AG20443 (cell line): ENCODE data around the gene PAWR.
"Not testable (repeated sequence)": the region's sequence is repeated elsewhere in the genome, so short reads cannot be mapped to it uniquely, and the experiment has no call there.

Experiments
- DNase-seq: peaks from one replicate; pipeline ENCODE4 v3.0.0; 2012; ENCODE audit warnings: low spot score, mixed read lengths

The PAWR gene

DNA sequence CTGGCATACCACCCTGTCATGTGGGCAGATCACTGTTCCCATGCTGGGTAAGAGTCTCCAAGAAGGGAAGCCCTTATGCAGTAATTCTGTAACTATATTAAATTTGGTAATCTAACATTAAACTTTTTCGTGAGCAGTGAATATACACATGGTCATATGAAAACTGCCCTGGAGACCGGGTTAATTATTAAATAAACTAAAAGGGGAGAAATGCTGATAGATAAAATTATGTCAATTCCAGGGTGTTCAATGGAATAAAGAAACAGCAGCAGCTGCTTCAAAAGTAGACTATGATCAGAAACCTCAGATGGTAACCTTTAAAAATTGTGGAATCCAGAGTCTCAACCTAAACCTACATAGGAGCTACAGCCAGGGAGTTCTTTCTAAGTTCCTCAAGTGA is 100.0 kb downstream of the PAWR start:
- no peak for DNase-seq

DNA sequence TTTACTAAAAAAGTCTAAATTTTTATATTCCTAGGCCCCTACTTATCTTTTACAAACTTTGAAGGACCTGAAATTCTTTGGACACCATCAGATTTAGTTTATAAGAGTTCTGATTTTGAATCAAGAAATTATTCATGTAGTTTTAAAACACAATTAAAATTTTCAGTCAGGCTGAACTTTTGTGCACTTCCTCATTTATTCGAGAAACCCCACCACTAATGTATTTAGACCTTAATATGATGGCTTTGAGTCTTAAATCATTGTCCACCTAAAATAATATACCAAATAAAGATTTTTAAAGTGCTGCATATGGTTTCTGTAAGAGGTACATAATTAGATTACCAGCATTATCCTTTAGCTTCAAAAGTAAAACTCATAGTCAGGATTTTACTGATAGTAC is 103.4 kb downstream of the PAWR start:
- DNase-seq = no peak

DNA sequence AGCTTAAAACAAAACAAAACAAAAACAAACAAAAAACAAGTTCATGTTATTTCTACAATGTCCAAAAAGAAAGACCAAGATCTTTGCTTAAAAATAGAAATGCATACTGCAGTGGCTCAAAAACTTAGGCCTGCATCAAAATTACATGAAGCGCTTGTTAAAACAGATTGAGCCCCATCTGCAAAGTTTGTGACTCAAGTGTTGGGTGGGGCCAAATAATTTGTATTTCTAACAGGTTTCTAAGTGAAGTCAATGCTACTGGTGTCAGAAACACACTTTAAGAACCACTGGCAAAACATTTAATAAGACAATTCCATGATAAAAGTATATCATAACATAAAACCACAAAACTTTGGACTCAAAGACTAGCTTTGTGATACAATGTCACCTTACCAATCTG is 105.6 kb downstream of the PAWR start:
- no peak for DNase-seq

DNA sequence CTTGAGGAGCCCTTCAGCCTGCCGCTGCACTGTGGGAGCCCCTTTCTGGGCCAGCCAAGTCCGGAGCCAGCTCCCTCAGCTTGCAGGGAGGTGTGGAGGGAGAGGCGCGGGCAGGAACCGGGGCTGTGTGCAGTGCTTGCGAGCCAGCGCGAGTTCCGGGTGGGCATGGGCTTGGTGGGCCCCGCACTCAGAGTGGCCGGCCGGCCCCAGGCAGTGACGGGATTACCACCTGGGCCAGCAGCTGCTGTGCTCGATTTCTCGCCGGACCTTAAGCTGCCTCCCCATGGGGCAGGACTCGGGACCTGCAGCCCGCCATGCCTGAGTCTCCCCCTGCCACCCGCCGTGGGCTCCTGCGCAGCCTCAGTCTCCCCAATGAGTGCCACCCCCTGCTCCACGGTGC is 116.9 kb downstream of the PAWR start:
- DNase-seq = no peak

DNA sequence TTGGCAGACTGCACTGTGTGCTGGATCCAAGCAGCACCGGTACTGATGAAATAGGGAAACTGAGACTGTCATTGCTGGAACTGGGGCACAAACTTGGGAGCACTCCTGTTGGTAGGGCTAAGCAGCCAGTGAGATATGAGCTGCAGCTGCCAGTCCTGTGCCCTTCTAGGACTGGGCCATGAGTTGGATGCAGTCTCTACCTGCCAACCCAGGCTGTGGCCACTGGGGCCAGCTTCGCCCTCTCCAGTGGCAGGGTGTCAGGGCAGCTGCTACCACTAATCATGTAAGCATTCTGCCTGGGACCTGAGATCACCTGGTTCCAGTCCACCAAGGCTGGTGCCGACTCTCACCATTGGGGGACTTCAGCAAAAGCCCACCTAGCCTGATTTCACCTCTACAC is 121.1 kb downstream of the PAWR start:
- DNase-seq = no peak

DNA sequence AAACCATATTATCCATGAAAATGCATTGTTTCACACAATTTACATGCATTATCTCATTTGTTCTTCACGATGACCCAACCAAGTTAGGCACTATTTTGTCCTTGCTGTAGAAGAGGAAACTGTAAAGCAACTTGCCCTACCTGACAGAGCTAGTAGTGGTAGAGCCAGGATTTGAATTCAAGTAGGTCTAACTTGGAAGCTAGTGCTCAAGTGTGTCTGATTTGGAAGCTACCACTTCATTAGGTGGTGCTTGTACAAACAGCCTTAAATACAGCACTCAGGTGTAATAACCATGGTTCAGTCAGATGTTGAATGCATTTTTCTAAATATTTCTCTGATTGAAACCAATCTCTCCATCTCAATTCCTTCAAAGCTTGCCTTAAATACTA is 123.6 kb downstream of the PAWR start:
- DNase-seq = no peak

DNA sequence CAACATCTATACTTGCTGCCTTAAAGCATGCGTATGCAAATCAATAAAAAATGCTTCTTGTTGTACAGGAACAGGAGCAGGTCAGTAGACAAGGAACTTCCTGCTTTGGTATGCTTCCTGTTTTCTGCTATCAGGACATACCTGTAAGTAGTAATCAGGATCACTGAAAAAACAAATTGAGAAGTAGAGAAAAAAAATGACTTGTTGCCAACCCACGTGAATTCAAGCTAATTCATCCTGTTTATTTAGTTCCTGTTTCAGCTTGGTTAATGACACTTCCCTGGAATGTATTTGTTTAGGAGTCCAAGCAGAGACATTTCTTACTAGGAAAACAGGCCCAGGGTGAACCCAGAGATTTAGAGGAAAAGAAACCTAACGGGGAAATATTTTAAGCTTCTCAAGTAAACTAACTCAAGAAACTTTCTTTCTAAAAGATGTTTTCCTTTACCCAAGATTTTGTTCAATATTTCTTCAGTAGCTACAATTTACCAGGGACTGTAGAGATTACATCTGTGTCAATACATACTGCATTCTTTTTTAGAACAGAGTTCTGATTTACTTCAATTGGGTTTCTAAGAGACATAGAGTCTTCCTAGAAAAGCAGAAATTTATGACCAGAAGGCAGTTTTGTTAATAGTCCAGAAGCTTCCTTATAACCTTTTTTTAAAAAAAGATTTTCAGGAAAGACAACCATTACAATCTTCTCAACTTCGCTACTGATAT is 124.2 kb downstream of the PAWR start:
- no peak for DNase-seq

DNA sequence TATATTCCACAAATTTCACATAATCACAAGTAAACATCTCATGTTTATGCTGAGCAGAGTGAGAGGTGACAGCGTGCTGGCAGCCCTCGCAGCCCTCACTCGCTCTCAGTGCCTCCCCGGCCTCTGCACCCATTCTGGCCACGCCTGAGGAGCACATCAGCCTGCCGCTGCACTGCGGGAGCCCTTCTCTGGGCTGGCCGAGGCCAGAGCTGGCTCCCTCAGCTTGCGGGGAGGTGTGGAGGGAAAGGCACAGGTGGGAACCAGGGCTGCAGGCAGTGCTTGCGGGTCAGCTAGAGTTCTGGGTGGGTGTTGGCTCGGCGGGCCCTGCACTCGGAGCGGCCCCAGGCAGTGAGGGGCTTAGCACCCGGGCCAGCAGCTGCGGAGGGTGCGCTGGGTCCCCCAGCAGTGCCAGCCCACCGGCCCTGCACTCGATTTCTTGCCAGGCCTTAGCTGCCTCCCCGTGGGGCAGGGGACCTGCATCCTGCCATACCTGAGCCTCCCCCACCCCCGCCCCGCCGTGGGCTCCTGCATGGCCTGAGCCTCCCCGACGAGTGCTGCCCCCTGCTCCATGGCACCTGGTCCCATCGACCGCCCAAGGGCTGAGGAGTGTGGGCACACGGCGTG is 125.9 kb downstream of the PAWR start:
- not testable (repeated sequence) for DNase-seq

DNA sequence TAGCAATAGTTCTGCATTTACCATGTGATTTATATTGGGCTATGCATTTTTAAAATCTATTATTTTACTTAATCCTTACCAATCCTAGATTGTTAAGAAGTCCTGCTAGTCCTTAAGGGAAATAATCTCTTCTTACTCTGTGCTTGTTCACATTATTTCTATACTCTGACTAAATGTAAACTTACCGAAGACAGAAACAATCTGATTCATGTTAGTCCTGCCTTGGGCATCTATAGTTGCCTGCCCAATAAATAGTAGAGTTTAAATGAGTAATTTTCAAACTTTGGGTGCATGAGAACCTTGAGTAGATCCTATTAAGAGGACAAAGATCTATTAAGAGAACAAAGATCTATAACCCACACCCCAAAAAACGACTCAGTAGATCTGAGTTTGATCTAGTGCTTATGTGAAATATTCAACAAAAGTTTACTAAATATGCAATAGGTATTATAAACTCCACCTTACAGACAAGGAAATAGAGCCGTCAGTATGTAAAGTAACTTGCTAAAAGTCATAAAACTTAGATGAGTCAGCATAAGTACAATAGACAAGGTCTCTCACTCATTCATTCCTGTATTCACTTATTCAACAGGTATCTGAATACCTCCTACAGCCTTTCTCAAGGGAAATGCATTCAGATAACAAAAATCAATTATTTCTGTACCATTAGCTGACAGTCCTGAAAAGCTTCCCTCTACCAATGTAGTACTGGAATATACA is 127.6 kb downstream of the PAWR start:
- no peak for DNase-seq

DNA sequence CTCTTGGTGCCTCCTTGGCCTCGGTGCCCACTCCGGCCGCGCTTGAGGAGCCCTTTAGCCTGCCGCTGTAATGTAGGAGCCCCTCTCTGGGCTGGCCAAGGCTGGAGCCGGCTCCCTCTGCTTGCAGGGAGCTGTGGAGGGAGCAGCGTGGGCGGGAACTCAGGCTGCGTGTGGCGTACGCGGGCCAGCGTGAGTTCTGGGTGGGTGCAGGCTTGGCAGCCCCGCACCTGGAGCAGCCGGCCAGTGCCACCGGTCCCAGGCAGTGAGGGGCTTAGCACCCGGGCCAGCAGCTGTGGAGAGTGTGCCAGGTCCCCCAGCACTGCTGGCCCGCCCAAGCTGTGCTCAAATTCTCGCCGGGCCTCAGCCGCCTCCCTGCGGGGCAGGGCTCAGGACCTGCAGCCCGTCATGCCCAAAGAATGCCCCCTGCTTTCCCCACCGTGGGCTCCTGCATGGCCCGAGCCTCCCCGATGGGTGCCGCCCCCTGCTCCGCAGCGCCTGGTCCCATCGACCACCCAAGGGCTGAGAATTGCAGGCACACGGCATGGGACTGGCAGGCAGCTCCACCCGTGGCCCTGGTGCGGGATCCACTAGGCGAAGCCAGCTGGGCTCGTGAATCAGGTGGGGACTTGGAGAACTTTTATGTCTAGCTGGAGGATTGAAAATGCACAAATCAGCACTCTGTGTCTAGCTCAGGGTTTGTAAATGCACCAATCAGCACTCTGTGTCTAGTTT is 129.2 kb downstream of the PAWR start:
- DNase-seq = no peak

DNA sequence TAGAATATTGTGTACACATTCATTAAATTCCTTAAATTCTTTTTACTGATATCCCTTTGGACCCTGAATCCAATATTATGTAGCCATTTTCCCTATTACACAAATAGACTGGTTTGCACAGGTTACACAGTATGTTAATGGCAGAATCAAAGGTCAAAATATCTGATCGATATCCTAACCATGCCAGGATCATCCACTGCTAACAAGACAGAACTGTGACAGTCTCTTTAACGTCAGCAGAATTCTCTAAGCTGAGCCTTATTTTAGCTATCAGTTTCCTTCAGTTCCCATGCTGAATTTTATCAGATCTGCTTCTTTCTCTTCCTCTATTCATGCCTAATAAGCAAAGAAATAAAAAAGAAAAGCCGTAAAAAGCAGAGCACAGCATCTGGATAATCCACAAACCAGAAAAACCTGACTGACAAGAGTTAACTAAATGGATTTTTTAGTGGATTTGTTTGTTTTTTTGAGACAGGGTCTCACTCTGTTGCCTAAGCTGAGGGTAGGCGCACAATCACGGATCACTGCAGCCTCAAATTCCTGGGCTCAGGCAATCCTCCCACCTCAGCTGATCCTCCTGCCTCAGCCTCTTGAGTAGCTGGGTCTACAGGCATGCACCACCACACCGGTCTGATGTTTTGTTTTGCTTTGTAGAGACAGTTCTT is 130.4 kb downstream of the PAWR start:
- no peak for DNase-seq

DNA sequence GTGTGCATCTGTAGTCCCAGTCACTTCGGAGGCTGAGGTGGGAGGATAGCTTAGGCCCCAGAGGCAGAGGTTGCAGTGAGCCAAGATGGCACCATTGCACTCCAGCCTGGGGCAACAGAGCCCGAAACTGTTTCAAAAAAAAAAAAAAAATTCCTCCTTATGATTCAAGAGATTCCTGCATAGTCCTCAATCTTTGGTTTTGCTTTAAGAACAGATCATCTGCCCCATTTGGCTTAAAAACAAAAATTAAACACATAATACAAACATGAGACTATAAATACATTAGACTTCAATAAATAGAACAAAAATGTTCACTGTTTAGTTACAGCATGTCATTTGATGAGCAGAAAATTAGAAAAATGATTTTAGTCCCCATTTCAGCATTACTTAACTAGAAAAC is 131.2 kb downstream of the PAWR start:
- no peak for DNase-seq

DNA sequence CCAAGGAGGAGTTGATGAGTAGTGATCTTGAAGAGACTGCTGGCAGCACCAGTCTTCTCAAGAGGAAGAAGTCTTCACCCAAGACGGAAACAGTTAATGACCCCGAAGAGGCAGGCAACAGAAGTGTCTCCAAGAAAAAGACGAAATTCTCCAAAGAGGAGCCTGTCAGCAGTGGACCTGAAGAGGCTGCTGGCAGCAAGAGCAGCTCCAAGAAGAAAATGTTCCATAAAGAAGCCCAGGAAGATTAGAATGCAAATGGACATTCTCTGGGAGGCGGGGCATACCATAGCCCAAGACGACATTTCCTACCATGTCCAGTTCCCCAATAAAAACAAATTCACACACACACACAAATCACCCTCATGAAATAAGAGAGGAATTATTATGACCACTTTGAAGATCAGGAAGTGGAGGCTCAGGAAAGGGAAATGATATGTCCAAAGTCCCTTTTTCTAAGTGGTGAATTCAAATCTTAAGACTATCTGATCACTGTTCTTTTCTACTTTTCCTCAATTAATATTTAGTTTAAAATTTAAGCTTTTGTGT is 131.8 kb downstream of the PAWR start:
- no peak for DNase-seq

DNA sequence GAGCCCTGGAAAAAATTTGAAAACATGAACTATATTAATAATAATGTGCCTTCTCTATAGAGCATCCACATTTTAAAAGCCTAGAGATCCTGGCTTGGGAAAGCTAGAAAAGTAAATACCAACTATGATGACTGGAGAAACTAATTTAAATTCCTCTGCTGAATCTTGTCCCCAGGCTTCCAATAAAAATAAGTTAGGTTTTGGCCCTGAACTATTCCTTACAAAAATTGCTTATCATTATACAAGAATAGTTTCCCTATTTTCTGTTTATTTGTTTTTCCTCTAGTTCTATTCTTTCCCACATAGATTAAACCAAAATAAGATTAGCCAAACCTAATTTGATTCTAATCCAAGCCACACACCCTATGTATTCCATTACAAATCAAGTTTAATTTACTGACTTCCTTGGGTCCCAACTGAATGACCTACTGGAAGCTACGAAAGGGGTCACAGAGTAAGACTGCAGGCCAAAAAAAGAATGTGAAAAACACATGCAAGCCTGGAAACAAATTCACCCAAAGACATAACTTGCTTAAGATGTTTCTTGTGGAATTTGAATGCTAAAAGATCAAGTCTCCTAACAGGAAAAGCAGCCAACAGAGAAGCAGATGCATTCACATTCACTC is 133.0 kb downstream of the PAWR start:
- no peak for DNase-seq

DNA sequence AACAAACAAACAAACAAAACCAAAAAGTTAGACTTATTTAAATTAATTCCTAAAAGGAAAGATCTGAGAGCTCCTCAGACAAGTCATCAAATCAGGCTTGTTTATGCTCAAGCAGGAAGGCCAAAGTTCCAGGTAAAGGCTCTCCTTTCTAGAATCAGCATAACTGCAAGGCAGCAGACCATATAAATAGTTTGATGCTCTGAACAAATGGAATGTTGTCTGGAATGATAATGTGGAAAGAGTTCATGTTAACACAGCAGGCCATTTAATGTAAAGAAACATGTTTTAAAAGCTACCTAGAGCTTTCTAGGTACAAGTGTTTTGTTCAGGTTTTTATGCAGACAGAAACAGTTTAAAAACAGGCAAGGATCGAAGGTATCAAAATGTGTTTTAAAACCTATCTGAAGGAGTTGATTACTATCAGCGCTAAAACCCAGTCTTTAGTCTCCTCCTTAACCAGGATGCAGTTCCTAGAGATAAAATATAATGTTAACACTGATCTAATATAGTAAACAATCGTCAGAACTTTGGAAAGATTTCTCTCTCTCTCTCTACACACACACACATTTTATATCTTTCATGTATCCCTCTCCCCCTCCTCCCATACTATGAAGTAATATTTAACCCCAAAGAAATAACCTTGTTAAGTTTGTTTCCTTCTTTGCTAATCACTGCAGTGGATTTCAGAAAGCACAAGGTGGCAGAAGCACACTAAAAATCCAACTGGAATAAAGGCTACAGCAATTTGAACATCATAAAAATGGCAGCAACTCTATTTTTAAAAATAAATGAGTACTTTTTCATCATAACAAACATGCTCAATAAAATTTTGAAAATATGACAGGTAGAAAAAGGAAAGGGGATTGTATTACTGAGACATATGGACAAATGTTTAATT is 135.5 kb downstream of the PAWR start:
- peak; percentile 27 for DNase-seq

DNA sequence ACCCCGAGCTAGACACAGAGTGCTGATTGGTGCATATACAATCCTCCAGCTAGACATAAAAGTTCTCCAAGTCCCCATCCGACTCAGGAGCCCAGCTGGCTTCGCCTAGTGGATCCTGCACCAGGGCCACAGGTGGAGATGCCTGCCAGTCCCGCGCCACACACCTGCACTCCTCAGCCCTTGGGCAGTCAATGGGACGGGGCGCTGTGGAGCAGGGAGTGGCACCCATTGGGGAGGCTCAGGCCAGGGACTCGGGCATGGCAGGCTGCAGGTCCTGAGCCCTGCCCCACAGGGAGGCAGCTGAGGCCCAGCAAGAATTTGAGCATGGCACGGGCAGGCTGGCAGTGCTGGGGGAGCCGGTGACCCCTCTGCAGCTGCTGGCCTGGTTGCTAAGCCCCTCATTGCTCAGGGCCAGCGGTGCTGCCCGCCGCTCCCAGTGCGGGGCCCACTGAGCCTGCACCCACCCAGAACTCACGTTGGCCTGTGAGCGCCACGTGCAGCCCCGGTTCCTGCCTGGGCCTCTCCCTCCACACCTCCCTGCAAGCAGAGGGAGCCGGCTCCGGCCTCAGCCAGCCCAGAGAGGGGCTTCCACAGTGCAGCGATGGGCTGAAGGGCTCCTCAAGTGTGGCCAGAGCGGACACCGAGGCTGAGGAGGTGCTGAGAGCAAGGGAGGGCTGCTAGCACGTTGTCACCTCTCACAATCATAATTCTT is 136.7 kb downstream of the PAWR start:
- DNase-seq = no peak

DNA sequence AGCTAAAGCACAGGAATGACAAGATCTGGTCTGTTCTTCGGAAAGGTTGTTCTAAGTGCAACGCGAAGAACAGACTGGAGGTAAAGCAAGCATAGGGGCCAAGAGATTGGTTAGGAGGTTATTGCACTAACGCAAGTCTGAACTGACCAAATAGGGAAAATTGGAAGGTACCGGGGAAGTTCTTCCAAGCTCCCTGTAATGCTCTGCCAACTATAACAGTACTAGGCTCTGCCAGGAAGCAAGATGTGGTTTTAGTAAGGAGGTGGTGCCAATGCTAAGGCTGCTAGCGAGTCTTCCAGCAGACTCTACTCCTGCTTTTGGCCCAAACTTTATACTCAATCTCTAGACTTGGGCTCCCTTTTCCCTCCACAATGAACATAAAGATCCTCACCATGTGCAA is 138.6 kb downstream of the PAWR start:
- DNase-seq = no peak

DNA sequence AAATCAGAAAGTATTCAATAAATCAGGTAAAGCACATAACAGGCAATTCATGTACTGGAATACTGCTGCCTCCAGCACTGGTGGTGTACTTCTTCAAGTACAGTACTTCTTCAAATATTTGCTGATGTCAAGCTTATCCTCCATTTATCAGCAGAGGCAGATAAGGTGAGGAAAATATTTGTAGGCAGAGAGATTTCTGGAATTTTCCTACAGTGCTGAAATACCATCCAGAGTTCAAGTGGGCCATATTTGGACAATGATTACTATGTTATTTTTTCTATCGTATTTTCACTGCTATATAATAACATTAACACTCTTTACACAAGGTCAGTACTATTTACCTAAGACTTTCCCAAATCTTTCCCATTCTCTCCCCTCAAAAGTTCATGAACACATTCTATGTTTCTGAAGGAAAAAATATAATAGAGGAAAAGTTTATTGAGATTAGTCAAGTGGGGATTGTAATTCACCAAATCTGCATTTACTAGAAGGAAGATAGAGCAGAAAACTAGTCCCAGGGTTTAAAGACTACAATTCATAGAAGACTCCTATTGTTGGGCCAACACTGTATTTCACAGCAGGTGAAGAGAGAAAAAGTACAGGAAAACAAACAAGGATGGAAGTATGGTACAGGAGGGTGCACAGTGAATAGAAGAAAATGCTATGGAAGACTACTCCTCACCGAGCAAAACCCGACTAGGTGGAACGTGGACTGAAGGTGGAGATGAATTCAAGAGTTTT is 141.1 kb downstream of the PAWR start:
- no peak for DNase-seq

DNA sequence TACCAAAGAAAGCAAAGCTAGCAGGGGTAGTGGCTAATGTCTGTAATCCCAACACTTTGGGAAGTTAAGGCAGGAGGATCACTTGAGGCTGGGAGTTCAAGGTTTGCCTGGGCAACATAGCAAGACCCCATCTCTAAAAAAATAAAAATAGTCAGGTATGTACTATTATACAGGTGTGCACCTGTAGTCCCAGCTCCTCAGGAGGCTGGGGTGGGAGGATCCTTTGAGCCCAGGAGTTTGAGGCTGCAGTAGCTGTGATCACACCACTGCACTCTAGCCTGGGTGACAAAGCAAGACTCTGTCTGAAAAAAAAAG is 142.2 kb downstream of the PAWR start:
- DNase-seq = no peak
